ENCODE data around the gene SRGAP1.

- TF ChIP-seq, protein P1, sequence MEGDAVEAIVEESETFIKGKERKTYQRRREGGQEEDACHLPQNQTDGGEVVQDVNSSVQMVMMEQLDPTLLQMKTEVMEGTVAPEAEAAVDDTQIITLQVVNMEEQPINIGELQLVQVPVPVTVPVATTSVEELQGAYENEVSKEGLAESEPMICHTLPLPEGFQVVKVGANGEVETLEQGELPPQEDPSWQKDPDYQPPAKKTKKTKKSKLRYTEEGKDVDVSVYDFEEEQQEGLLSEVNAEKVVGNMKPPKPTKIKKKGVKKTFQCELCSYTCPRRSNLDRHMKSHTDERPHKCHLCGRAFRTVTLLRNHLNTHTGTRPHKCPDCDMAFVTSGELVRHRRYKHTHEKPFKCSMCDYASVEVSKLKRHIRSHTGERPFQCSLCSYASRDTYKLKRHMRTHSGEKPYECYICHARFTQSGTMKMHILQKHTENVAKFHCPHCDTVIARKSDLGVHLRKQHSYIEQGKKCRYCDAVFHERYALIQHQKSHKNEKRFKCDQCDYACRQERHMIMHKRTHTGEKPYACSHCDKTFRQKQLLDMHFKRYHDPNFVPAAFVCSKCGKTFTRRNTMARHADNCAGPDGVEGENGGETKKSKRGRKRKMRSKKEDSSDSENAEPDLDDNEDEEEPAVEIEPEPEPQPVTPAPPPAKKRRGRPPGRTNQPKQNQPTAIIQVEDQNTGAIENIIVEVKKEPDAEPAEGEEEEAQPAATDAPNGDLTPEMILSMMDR (IDR thresholded peaks at IDR 0.05; ENCODE audit: low read length), result no peak
- no peak for TF ChIP-seq EZH2phosphoT487 (IDR thresholded peaks at IDR 0.05; ENCODE audit: low read length)
- TF ChIP-seq EZH2 (optimal IDR thresholded peaks at IDR 0.05; ENCODE audit: low read depth, low read length), result no peak
Measured at GRCh38 chr12:64142784-64143183, 298.3 kb downstream of the SRGAP1 start.
